ENCODE measurements around the gene PKP4. TPM values are rescaled to one million over a fixed set of nuclear protein-coding genes. Genes with fewer than 3 reads are reported as not detected.

The PKP4 gene
- total and polyA plus RNA-seq, 2 of the 8 experiments (the other 6 are each of a cell fraction or from before 2014, with no cell fraction given) = 48.2 to 88.0 TPM

GRCh38 chr2:158569284-158569683 is 112.5 kb downstream of the PKP4 start:
- Histone ChIP-seq H2BK20ac (ENCODE audit: low read length) (no peak overlapping the region), H3K23ac (ENCODE audit: insufficient read length) (no peak overlapping the region), H2BK15ac (ENCODE audit: low read length) (no peak overlapping the region), H3K27ac (ENCODE audit: low read depth, low read length) (no peak overlapping the region), H3K9ac (replicated peaks in 1 of 4; ENCODE audit: extremely low read depth in 1 of 4, low read depth in 3 of 4, low read length in 3 of 4) (no peak overlapping the region), H4K8ac (ENCODE audit: extremely low read depth, insufficient read depth, low read length) (no peak overlapping the region), H2BK5ac (ENCODE audit: low read depth, low read length) (no peak overlapping the region), H3K79me2 (ENCODE audit: control insufficient read depth in 1 of 2, insufficient read depth in 2 of 2, low read length in 2 of 2) (no peaks in the 10 kb centered on the region), H3K27me3 (replicated peaks in 1 of 4; ENCODE audit: control insufficient read depth in 3 of 4, extremely low read depth in 1 of 4, insufficient read depth in 3 of 4, low read length in 3 of 4) (no peaks in the 10 kb centered on the region), H3K56ac (replicated peaks; ENCODE audit: insufficient read length, low read depth, low read length) (no peak overlapping the region), H3K9me3 (ENCODE audit: insufficient read depth in 2 of 2, low read depth in 1 of 2, low read length in 1 of 2) (no peaks in the 10 kb centered on the region), H2BK120ac (replicated peaks; ENCODE audit: low read depth, low read length) (no peak overlapping the region), H4K5ac (ENCODE audit: insufficient read length, low read depth, low read length) (no peak overlapping the region), H3K4ac (replicated peaks; ENCODE audit: insufficient read length, low read depth, low read length) (no peak overlapping the region), H2AK5ac (ENCODE audit: low read depth, low read length) (no peak overlapping the region), H3K4me3 (ENCODE audit: extremely low read depth in 1 of 4, insufficient read depth in 2 of 4, low read depth in 3 of 4, low read length in 4 of 4) (no peak overlapping the region), H4K91ac (replicated peaks; ENCODE audit: insufficient read length, low read length) (no peak overlapping the region), H3K14ac (ENCODE audit: insufficient read length) (no peak overlapping the region), H3K4me2 (ENCODE audit: insufficient read depth in 1 of 2, low read depth in 2 of 2, low read length in 2 of 2) (no peak overlapping the region), H3K18ac (ENCODE audit: extremely low read depth, low read length) (no peak overlapping the region), H3K23me2 (ENCODE audit: low read depth, low read length) (no peaks in the 10 kb centered on the region), H4K20me1 (replicated peaks in 1 of 2; ENCODE audit: control insufficient read depth in 1 of 2, insufficient read depth in 2 of 2, low read length in 2 of 2) (no peaks in the 10 kb centered on the region), H2AFZ (ENCODE audit: low read length) (no peak overlapping the region), H3K4me1 (replicated peaks in 1 of 4; ENCODE audit: control insufficient read depth in 3 of 4, insufficient read depth in 4 of 4, low read length in 3 of 4) (peaks cover 0 to 3% (median 1%) of the 10 kb centered on the region in 4 experiments; a peak in 1 of 7 replicates), H3K79me1 (ENCODE audit: low read depth, low read length) (peaks cover 3% of the 10 kb centered on the region; the same call in 1 of the 2 replicates), H3K36me3 (ENCODE audit: control insufficient read depth in 2 of 4, insufficient read depth in 4 of 4, low read length in 3 of 4) (no peaks in the 10 kb centered on the region; a peak in 1 of 8 replicates), H2BK12ac (ENCODE audit: low read depth, low read length) (no peak overlapping the region)
- DNase-seq (ENCODE audit: low read depth in 1 of 2, low spot score in 2 of 2) (no peak), FAIRE-seq (no peak)
- CTCF ChIA-PET (ENCODE audit: partially characterized antibody) = interaction anchor here (0.7 kb wide), 1 partner anchor 314 kb away, joined by 3 read pairs; no protein-coding TSS in a partner anchor
- 82% methylated on average over 2 of the region's 2 CpGs; no CpG with 5 or more reads in 1 of the 2 experiments for WGBS, 2 experiments (ENCODE audit: extremely low coverage in 1 of 2, insufficient coverage in 1 of 2, insufficient read length in 1 of 2, insufficient replicate concordance in 2 of 2, low coverage in 1 of 2, low lambda C conversion rate in 2 of 2, missing lambda C conversion rate in 1 of 2)
- POLR2A ChIA-PET (ENCODE audit: partially characterized antibody) = interaction anchor here (1.4 kb wide), 1 partner anchor 10 kb away, joined by 3 read pairs; no protein-coding TSS in a partner anchor
- TF ChIP-seq E2F6 (IDR thresholded peaks at IDR 0.05) = no peak
